ENCODE results near the gene U2AF2.

DNA sequence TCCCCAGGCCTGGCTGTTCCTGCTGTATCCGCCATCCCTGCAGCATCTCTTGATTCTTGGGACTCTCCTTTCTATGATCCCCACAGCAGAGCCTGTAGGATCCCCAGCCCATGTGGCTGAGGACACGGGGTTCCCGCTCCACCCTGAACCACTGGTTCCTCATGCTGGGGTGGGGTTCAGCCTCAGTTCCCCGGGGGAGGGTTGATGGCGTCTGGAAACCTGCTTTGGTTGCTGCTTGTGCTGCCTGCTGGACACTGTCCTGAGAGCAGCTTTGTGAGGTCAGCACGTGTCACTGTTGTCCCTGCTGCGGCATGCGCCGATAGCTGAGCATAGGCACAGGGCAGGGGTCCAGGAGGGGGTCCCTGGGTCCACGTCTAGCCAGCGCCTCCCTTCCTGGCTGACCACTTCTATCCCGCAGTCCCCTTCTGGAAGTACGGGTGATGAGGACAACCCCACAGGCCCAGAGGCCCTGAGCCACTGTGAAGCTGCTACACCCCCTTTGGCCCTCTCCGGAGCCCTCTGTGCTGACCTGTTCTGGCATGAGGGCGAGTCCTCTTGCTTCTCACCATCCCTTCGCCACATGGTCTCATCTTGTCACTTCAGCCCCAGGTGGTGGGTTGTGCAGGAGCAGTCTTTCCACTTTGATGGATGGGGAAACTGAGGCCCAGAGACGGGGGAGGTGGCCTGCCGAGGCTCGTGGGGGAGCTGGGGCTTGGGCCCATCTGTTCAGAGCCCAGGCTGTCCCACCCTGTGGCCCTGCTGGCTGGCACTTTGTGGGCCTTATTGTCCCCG is 25.7 kb downstream of the U2AF2 start:
- TF ChIP-seq POLR2A (IDR thresholded peaks at IDR 0.05) (no peak), POLR2AphosphoS5 (IDR thresholded peaks at IDR 0.05; ENCODE audit: insufficient read depth in 1 of 2, low read depth in 1 of 2) (no peak)
- TF ChIP-seq, protein P1, sequence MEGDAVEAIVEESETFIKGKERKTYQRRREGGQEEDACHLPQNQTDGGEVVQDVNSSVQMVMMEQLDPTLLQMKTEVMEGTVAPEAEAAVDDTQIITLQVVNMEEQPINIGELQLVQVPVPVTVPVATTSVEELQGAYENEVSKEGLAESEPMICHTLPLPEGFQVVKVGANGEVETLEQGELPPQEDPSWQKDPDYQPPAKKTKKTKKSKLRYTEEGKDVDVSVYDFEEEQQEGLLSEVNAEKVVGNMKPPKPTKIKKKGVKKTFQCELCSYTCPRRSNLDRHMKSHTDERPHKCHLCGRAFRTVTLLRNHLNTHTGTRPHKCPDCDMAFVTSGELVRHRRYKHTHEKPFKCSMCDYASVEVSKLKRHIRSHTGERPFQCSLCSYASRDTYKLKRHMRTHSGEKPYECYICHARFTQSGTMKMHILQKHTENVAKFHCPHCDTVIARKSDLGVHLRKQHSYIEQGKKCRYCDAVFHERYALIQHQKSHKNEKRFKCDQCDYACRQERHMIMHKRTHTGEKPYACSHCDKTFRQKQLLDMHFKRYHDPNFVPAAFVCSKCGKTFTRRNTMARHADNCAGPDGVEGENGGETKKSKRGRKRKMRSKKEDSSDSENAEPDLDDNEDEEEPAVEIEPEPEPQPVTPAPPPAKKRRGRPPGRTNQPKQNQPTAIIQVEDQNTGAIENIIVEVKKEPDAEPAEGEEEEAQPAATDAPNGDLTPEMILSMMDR (IDR thresholded peaks at IDR 0.05): no peak

Measured in vagina (tissue), 2 donors.